Daoy (cell line): ENCODE data around the gene MRPS9. TPM values are rescaled to one million over a fixed set of nuclear protein-coding genes. Genes with fewer than 3 reads are reported as not detected.

ENCODE experiments used
- total RNA-seq: library from RNA; depleted of rRNA; stranded (reverse); fragments of >200 nt; shearing (Covaris generic); gene quantifications from 2 replicates; pipeline ENCODE4 v1.2.3, GENCODE V29; 2014; rRNA removed

The MRPS9 gene
- total RNA-seq, 1 experiment from 2014 or later = 45.7 TPM

Other genes with a start within 250 kb of the MRPS9 start
- 5.8 and 6.5 TPM in 2 replicates for gene POU3F3, start 184.0 kb upstream of the MRPS9 start, total RNA-seq
- not detected in 2 replicates for gene GPR45, start 203.7 kb downstream of the MRPS9 start, total RNA-seq